HCT116 (cell line): ENCODE results near the gene MMADHC. TPM values are rescaled to one million over a fixed set of nuclear protein-coding genes. Genes with fewer than 3 reads are reported as not detected.

Experiments used
- ATAC-seq: fragments of 200-7000 bp; cut with Tn5 transposase; 2 replicates; pipeline ENCODE4 v1.9.1; 2020; ENCODE audit warnings: mild to moderate bottlenecking, moderate library complexity
- BruUV-seq: library from RNA; stranded (reverse); fragments of 400-500 nt; replicated peaks from 2 replicates; lab custom pipeline; 2021; lab: Mats Ljungman, UMichigan
- CTCF ChIA-PET: fragments of 300-600 bp; sonication (Branson Sonifier 250); formaldehyde crosslinking; loops from one replicate; lab custom pipeline; 2021; ENCODE audit warnings: antibody characterized with exemption; lab: Charles Lee
- POLR2A ChIA-PET: fragments of 300-600, 350-600 bp; sonication (Branson Sonifier 250); formaldehyde crosslinking; loops from one replicate; lab custom pipeline; 2021; ENCODE audit warnings: antibody characterized with exemption; lab: Charles Lee
- RAD21 ChIA-PET, 2 experiments: fragments of 300-600 bp; sonication (Branson Sonifier 250); formaldehyde crosslinking; loops; one replicate each; lab custom pipeline; 2023; ENCODE audit warnings: low total read pairs in 2 of 2; ENCODE audit not compliant: uncharacterized antibody in 2 of 2, unreplicated experiment in 2 of 2, low non-redundant PET in 1 of 2; lab: Charles Lee
- DNase-seq: peaks from one replicate; pipeline ENCODE4 v3.0.0-alpha.2; 2010; ENCODE audit warnings: low read depth, low spot score
- H2AFZ ChIP-seq: fragments of 200-600 bp; shearing (Covaris generic), sonication (generic); 2 replicates; pipeline ENCODE4 v1.6.1; 2017; ENCODE audit warnings: low read depth, mixed run types, mixed read lengths, antibody characterized with exemption, low read length; ENCODE audit not compliant: poor library complexity, severe bottlenecking
- H3K27ac ChIP-seq: 2 replicates; pipeline ENCODE4 v1.5.1; 2012; ENCODE audit warnings: low read depth, low read length
- H3K27me3 ChIP-seq: fragments of 200-600 bp; sonication (generic); 2 replicates; pipeline ENCODE4 v1.6.1; 2016; ENCODE audit warnings: mixed run types, low read length, mixed read lengths; ENCODE audit not compliant: insufficient read depth
- H3K36me3 ChIP-seq, 2 experiments: fragments of 200-500 bp in 1 of 2; fragments of 200-600 bp in 1 of 2; sonication (Bioruptor generic) in 1 of 2; sonication (generic) in 1 of 2; 2 replicates each; pipeline versions ENCODE4 v1.5.1 to v1.6.1; 2014 to 2016; ENCODE audit warnings: low read length in 2 of 2, inconsistent platforms in 1 of 2, mixed read lengths in 1 of 2, mixed run types in 1 of 2; ENCODE audit not compliant: insufficient read depth in 2 of 2, control insufficient read depth in 1 of 2
- H3K4me1 ChIP-seq, 2 experiments: fragments of 200-600 bp in 1 of 2; sonication (generic) in 1 of 2; 2 replicates each; pipeline versions ENCODE4 v1.5.1 to v1.6.1; 2012 to 2017; ENCODE audit warnings: low read length in 2 of 2, inconsistent platforms in 1 of 2, mild to moderate bottlenecking in 1 of 2, mixed read lengths in 1 of 2, mixed run types in 1 of 2, moderate library complexity in 1 of 2; ENCODE audit not compliant: insufficient read depth in 2 of 2, control insufficient read depth in 1 of 2
- H3K4me2 ChIP-seq: fragments of 200-600 bp; sonication (generic); 2 replicates; pipeline ENCODE4 v1.6.1; 2017; ENCODE audit warnings: mixed run types, low read length, mixed read lengths
- H3K4me3 ChIP-seq, 2 experiments: fragments of 200-600 bp in 1 of 2; sonication (generic) in 1 of 2; replicated peaks in 1 of 2; 2 replicates each; pipeline ENCODE4 v1.5.1; 2011 to 2016; ENCODE audit warnings: low read length in 2 of 2, control low read depth in 1 of 2, low read depth in 1 of 2, mild to moderate bottlenecking in 1 of 2, mixed read lengths in 1 of 2, mixed run types in 1 of 2
- H3K79me2 ChIP-seq: fragments of 200-600 bp; sonication (generic); 2 replicates; pipeline ENCODE4 v1.6.1; 2017; ENCODE audit warnings: mild to moderate bottlenecking, mixed run types, low read length, moderate library complexity, mixed read lengths; ENCODE audit not compliant: insufficient read depth
- H3K9ac ChIP-seq: fragments of 200-600 bp; sonication (generic); 2 replicates; pipeline ENCODE4 v1.6.1; 2016; ENCODE audit warnings: low read length, mixed read lengths
- H3K9me2 ChIP-seq: fragments of 200-600 bp; sonication (generic), shearing (Covaris generic); 2 replicates; pipeline ENCODE4 v1.6.1; 2017; ENCODE audit warnings: mixed run types, mild to moderate bottlenecking, moderate library complexity; ENCODE audit not compliant: insufficient read depth
- H3K9me3 ChIP-seq, 2 experiments: fragments of 200-500 bp in 1 of 2; fragments of 200-600 bp in 1 of 2; sonication (Bioruptor generic) in 1 of 2; sonication (generic) in 1 of 2; 2 replicates each; pipeline ENCODE4 v1.6.1; 2014 to 2017; ENCODE audit warnings: low read length in 2 of 2, mixed read lengths in 2 of 2, inconsistent platforms in 1 of 2, low read depth in 1 of 2, mild to moderate bottlenecking in 1 of 2, mixed run types in 1 of 2, moderate library complexity in 1 of 2; ENCODE audit not compliant: control insufficient read depth in 1 of 2, insufficient read depth in 1 of 2
- H4K20me1 ChIP-seq: fragments of 200-600 bp; sonication (generic), shearing (Covaris generic); 2 replicates; pipeline ENCODE4 v1.6.1; 2017; ENCODE audit warnings: mixed run types, mild to moderate bottlenecking, moderate library complexity; ENCODE audit not compliant: insufficient read depth
- CBX3 ChIP-seq: IDR thresholded peaks from 2 replicates; pipeline ENCODE4 v1.6.1; 2012; ENCODE audit warnings: low read depth
- CEBPB ChIP-seq: IDR thresholded peaks from 2 replicates; pipeline ENCODE4 v1.6.1; 2012; ENCODE audit warnings: low read depth
- EZH2 ChIP-seq: fragments of 200-600 bp; sonication (generic); IDR thresholded peaks from 2 replicates; pipeline ENCODE4 v1.6.1; 2017; ENCODE audit warnings: antibody characterized with exemption, mixed run types
- EZH2phosphoT487 ChIP-seq: fragments of 200-600 bp; IDR thresholded peaks from 2 replicates; pipeline ENCODE4 v1.6.1; 2018; ENCODE audit warnings: antibody characterized with exemption, borderline replicate concordance
- MAX ChIP-seq: IDR thresholded peaks from 2 replicates; pipeline ENCODE4 v1.6.1; 2012
- POLR2A ChIP-seq: IDR thresholded peaks from 2 replicates; pipeline ENCODE4 v1.7.0; 2011; ENCODE audit warnings: borderline replicate concordance; ENCODE audit not compliant: insufficient read depth, insufficient read length; ENCODE audit errors: extremely low read depth
- ZBTB33 ChIP-seq: IDR thresholded peaks from 2 replicates; pipeline ENCODE4 v1.6.1; 2011; ENCODE audit warnings: mild to moderate bottlenecking, low read length, moderate library complexity; ENCODE audit not compliant: insufficient replicate concordance; ENCODE audit errors: extremely low read depth
- intact Hi-C: fragments of 100-400 bp; cut with micrococcal nuclease; formaldehyde crosslinking; loops from 2 replicates; pipeline ENCODE4 v1.10.0; 2022
- total RNA-seq: library from RNA; stranded (reverse); gene quantifications from one replicate; pipeline ENCODE4 v1.2.1, GENCODE V29; 2021; ENCODE audit not compliant: unreplicated experiment

The MMADHC gene
- total RNA-seq, 1 experiment from 2014 or later, result 135 TPM

DNA sequence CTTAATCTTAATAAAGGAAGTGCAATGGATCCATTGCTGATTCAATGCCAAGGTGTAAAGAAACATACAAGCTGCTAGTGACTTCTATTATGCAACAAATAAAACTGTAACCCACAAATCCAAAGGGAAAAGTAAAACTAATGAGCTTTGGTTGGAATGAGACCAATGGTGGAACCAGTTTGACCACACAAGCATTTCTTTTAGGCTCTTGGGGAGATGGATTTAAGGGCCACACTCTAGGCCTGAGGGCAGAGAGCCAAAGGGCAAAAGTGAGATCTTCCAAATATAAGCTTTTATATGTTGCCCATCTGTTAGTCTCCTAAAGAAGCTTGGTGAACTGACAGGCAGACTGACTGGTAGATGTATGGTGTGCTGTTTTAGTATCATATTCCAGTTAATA, 41.5 kb upstream of the MMADHC start:
- RAD21 ChIA-PET, result no interaction called here
- no peaks in the 10 kb centered on the region for H3K9me2 ChIP-seq
- H3K36me3 ChIP-seq, result no peaks in the 10 kb centered on the region
- H2AFZ ChIP-seq, result no peak overlapping the region
- no TSS peak for BruUV-seq
- no peaks in the 10 kb centered on the region for H3K27me3 ChIP-seq
- H3K4me2 ChIP-seq, result no peak overlapping the region
- DNase-seq, result no peak
- no peak overlapping the region for H3K27ac ChIP-seq
- no peak overlapping the region for H3K4me3 ChIP-seq
- H3K79me2 ChIP-seq, result no peaks in the 10 kb centered on the region
- no peak for ATAC-seq
- CTCF ChIA-PET, result no interaction called here
- no peaks in the 10 kb centered on the region for H3K9me3 ChIP-seq
- no peak for TF ChIP-seq POLR2A
- no peak for TF ChIP-seq EZH2
- no peak for TF ChIP-seq CBX3
- no peak for TF ChIP-seq MAX
- H3K4me1 ChIP-seq, result no peaks in the 10 kb centered on the region
- intact Hi-C loops, result no loop called here
- POLR2A ChIA-PET, result no interaction called here
- no peaks in the 10 kb centered on the region for H4K20me1 ChIP-seq
- H3K9ac ChIP-seq, result no peak overlapping the region

DNA sequence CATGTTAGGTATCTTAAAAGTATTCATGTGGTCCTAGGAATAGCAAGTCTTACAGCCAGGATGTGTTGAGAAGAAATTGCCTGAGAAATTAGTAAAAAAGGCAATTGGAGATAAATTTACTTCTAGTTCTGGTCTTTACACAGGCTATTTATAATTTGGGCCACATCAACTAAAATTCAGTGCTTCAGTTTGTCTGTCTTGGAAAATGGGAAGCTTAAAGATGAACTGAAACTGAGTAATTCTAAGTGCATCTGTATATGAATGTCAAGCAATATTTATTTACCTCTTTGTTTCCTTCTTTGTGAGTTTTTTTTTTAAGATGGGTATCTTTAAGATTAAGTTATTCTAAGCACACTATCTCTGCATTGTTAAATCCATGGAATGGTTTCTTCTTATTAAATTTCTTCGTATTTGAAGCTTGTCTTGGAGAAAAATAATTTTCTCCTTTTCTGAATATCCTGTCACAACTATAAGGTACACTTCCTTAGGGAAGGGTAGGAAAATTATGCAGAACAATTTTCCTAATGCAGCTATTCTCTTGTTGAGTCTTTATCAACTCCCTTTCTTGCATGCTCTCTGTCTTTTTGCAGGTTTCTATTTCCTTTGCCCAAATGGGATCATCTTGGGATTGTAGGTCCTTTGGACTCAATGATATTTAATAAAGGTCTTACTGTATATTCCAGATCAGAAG, 39.7 kb upstream of the MMADHC start:
- H2AFZ ChIP-seq, result no peak overlapping the region
- ATAC-seq (no peak), DNase-seq (no peak)
- H3K9me3 ChIP-seq, result no peaks in the 10 kb centered on the region
- TF ChIP-seq CEBPB, result no peak
- no peak for TF ChIP-seq EZH2phosphoT487
- no peak for TF ChIP-seq ZBTB33
- ChIA-PET CTCF (no interaction called here), POLR2A (no interaction called here), RAD21 (no interaction called here)
- H3K4me3 ChIP-seq, result no peak overlapping the region
- no peaks in the 10 kb centered on the region for H3K9me2 ChIP-seq
- H3K4me1 ChIP-seq, result no peaks in the 10 kb centered on the region
- intact Hi-C loops, result no loop called here
- BruUV-seq, result no TSS peak
- H3K27ac ChIP-seq, result no peak overlapping the region
- no peaks in the 10 kb centered on the region for H4K20me1 ChIP-seq
- no peaks in the 10 kb centered on the region for H3K27me3 ChIP-seq
- H3K36me3 ChIP-seq, result no peaks in the 10 kb centered on the region
- H3K9ac ChIP-seq, result no peak overlapping the region
- no peaks in the 10 kb centered on the region for H3K79me2 ChIP-seq
- no peak overlapping the region for H3K4me2 ChIP-seq
